Measurements from ENCODE around the gene MMRN2.
A peak's percentile ranks its signal among the peaks of the same experiment; 100 is the strongest.

The MMRN2 gene

GRCh38 chr10:86904600-86904999, 52.8 kb downstream of the MMRN2 start:
- Histone ChIP-seq H2AK5ac (ENCODE audit: low read depth, low read length) (no peak overlapping the region), H4K91ac (ENCODE audit: low read depth, low read length, poor library complexity) (no peak overlapping the region), H2AFZ (ENCODE audit: low read length) (no peak overlapping the region), H2BK120ac (ENCODE audit: low read depth, low read length) (no peak overlapping the region), H3K36me3 (replicated peaks in 1 of 2; ENCODE audit: control insufficient read depth in 2 of 2, insufficient read depth in 2 of 2, low read length in 2 of 2) (peaks cover 17 to 96% of the 10 kb centered on the region in 2 donors), H3K9ac (ENCODE audit: low read depth, low read length, poor library complexity) (no peak overlapping the region), H3K4me2 (ENCODE audit: insufficient read depth, low read length, poor library complexity, severe bottlenecking) (no peak overlapping the region), H3K18ac (ENCODE audit: low read length) (no peak overlapping the region), H2BK5ac (ENCODE audit: low read length) (no peak overlapping the region), H2BK12ac (ENCODE audit: low read length) (no peak overlapping the region), H4K8ac (ENCODE audit: low read depth, low read length) (no peak overlapping the region), H3K23ac (ENCODE audit: low read depth, low read length, poor library complexity) (no peak overlapping the region), H3K4ac (ENCODE audit: low read length) (no peak overlapping the region), H3K14ac (ENCODE audit: low read length) (no peak overlapping the region), H3K4me3 (ENCODE audit: low read length in 2 of 2) (no peak overlapping the region), H3K27ac (replicated peaks; ENCODE audit: low read length) (no peak overlapping the region), H3K27me3 (ENCODE audit: control insufficient read depth in 3 of 3, insufficient read depth in 3 of 3, low read depth in 1 of 3, low read length in 3 of 3) (no peaks in the 10 kb centered on the region), H3K79me1 (ENCODE audit: low read depth, low read length) (no peaks in the 10 kb centered on the region), H2BK15ac (ENCODE audit: low read length) (no peak overlapping the region), H3K9me3 (replicated peaks in 1 of 2; ENCODE audit: control insufficient read depth in 2 of 2, insufficient read depth in 1 of 2, low read depth in 1 of 2, low read length in 2 of 2) (peaks cover 0 to 9% of the 10 kb centered on the region in 2 donors), H3K4me1 (ENCODE audit: control insufficient read depth in 2 of 2, insufficient read depth in 1 of 2, low read depth in 1 of 2, low read length in 2 of 2) (peaks cover 0 to 2% of the 10 kb centered on the region in 2 donors)
- no peak for DNase-seq (ENCODE audit: low spot score)
- no CpG with 5 or more reads among the region's 2 CpGs for WGBS, 2 donors (ENCODE audit: extremely low coverage in 2 of 2, insufficient read length in 2 of 2, insufficient replicate concordance in 1 of 2)

GRCh38 chr10:86900955-86901354, 56.5 kb downstream of the MMRN2 start:
- H3K79me1 ChIP-seq (ENCODE audit: low read depth, low read length), result no peaks in the 10 kb centered on the region
- H2BK15ac ChIP-seq (ENCODE audit: low read length), result no peak overlapping the region
- peaks cover 0 to 7% of the 10 kb centered on the region in 2 donors for H3K9me3 ChIP-seq (replicated peaks in 1 of 2; ENCODE audit: control insufficient read depth in 2 of 2, insufficient read depth in 1 of 2, low read depth in 1 of 2, low read length in 2 of 2)
- H2BK5ac ChIP-seq (ENCODE audit: low read length), result no peak overlapping the region
- H3K18ac ChIP-seq (ENCODE audit: low read length), result no peak overlapping the region
- no peaks in the 10 kb centered on the region for H3K27me3 ChIP-seq (ENCODE audit: control insufficient read depth in 3 of 3, insufficient read depth in 3 of 3, low read depth in 1 of 3, low read length in 3 of 3)
- no peak overlapping the region for H2AK5ac ChIP-seq (ENCODE audit: low read depth, low read length)
- H4K91ac ChIP-seq (ENCODE audit: low read depth, low read length, poor library complexity), result no peak overlapping the region
- H2BK120ac ChIP-seq (ENCODE audit: low read depth, low read length), result no peak overlapping the region
- WGBS, 2 donors (ENCODE audit: extremely low coverage in 2 of 2, insufficient read length in 2 of 2, insufficient replicate concordance in 1 of 2), result no CpG with 5 or more reads among the region's 2 CpGs
- H3K4me3 ChIP-seq (ENCODE audit: low read length in 2 of 2), result no peak overlapping the region
- H3K27ac ChIP-seq (replicated peaks; ENCODE audit: low read length), result no peak overlapping the region
- H2BK12ac ChIP-seq (ENCODE audit: low read length), result no peak overlapping the region
- H3K4me2 ChIP-seq (ENCODE audit: insufficient read depth, low read length, poor library complexity, severe bottlenecking), result no peak overlapping the region
- DNase-seq (ENCODE audit: low spot score), result no peak
- H2AFZ ChIP-seq (ENCODE audit: low read length), result no peak overlapping the region
- peaks cover 4 to 6% of the 10 kb centered on the region in 2 donors for H3K4me1 ChIP-seq (ENCODE audit: control insufficient read depth in 2 of 2, insufficient read depth in 1 of 2, low read depth in 1 of 2, low read length in 2 of 2)
- peaks cover 14 to 71% of the 10 kb centered on the region in 2 donors for H3K36me3 ChIP-seq (replicated peaks in 1 of 2; ENCODE audit: control insufficient read depth in 2 of 2, insufficient read depth in 2 of 2, low read length in 2 of 2)
- H3K23ac ChIP-seq (ENCODE audit: low read depth, low read length, poor library complexity), result no peak overlapping the region
- no peak overlapping the region for H3K9ac ChIP-seq (ENCODE audit: low read depth, low read length, poor library complexity)
- no peak overlapping the region for H3K14ac ChIP-seq (ENCODE audit: low read length)
- H4K8ac ChIP-seq (ENCODE audit: low read depth, low read length), result no peak overlapping the region
- no peak overlapping the region for H3K4ac ChIP-seq (ENCODE audit: low read length)

- Histone ChIP-seq H2AFZ (ENCODE audit: low read length) (no peak overlapping the region), H4K8ac (ENCODE audit: low read depth, low read length) (no peak overlapping the region), H3K4me3 (ENCODE audit: low read length in 2 of 2) (no peak overlapping the region), H2BK15ac (ENCODE audit: low read length) (no peak overlapping the region), H3K36me3 (replicated peaks in 1 of 2; ENCODE audit: control insufficient read depth in 2 of 2, insufficient read depth in 2 of 2, low read length in 2 of 2) (peaks cover 14 to 66% of the 10 kb centered on the region in 2 donors), H3K14ac (ENCODE audit: low read length) (no peak overlapping the region), H4K91ac (ENCODE audit: low read depth, low read length, poor library complexity) (no peak overlapping the region), H3K18ac (ENCODE audit: low read length) (no peak overlapping the region), H3K9ac (ENCODE audit: low read depth, low read length, poor library complexity) (no peak overlapping the region), H3K23ac (ENCODE audit: low read depth, low read length, poor library complexity) (no peak overlapping the region), H2BK5ac (ENCODE audit: low read length) (no peak overlapping the region), H3K4me1 (ENCODE audit: control insufficient read depth in 2 of 2, insufficient read depth in 1 of 2, low read depth in 1 of 2, low read length in 2 of 2) (peaks cover 3 to 6% of the 10 kb centered on the region in 2 donors), H2BK120ac (ENCODE audit: low read depth, low read length) (no peak overlapping the region), H2AK5ac (ENCODE audit: low read depth, low read length) (no peak overlapping the region), H3K27ac (replicated peaks; ENCODE audit: low read length) (no peak overlapping the region), H3K79me1 (ENCODE audit: low read depth, low read length) (no peaks in the 10 kb centered on the region), H3K4me2 (ENCODE audit: insufficient read depth, low read length, poor library complexity, severe bottlenecking) (no peak overlapping the region), H3K4ac (ENCODE audit: low read length) (no peak overlapping the region), H3K9me3 (replicated peaks in 1 of 2; ENCODE audit: control insufficient read depth in 2 of 2, insufficient read depth in 1 of 2, low read depth in 1 of 2, low read length in 2 of 2) (no peaks in the 10 kb centered on the region), H2BK12ac (ENCODE audit: low read length) (no peak overlapping the region), H3K27me3 (ENCODE audit: control insufficient read depth in 3 of 3, insufficient read depth in 3 of 3, low read depth in 1 of 3, low read length in 3 of 3) (no peaks in the 10 kb centered on the region)
- peak; percentile 54 for DNase-seq (ENCODE audit: low spot score)
- no CpG with 5 or more reads among the region's 9 CpGs for WGBS, 2 donors (ENCODE audit: extremely low coverage in 2 of 2, insufficient read length in 2 of 2, insufficient replicate concordance in 1 of 2)
Observed at GRCh38 chr10:86899670-86900276, 57.6 kb downstream of the MMRN2 start.

- Histone ChIP-seq H3K18ac (ENCODE audit: low read length) (no peak overlapping the region), H3K79me1 (ENCODE audit: low read depth, low read length) (no peaks in the 10 kb centered on the region), H3K9me3 (replicated peaks in 1 of 2; ENCODE audit: control insufficient read depth in 2 of 2, insufficient read depth in 1 of 2, low read depth in 1 of 2, low read length in 2 of 2) (no peaks in the 10 kb centered on the region), H2BK15ac (ENCODE audit: low read length) (no peak overlapping the region), H4K91ac (ENCODE audit: low read depth, low read length, poor library complexity) (no peak overlapping the region), H3K14ac (ENCODE audit: low read length) (no peak overlapping the region), H2AFZ (ENCODE audit: low read length) (no peak overlapping the region), H4K8ac (ENCODE audit: low read depth, low read length) (no peak overlapping the region), H3K27me3 (ENCODE audit: control insufficient read depth in 3 of 3, insufficient read depth in 3 of 3, low read depth in 1 of 3, low read length in 3 of 3) (no peaks in the 10 kb centered on the region), H3K4me2 (ENCODE audit: insufficient read depth, low read length, poor library complexity, severe bottlenecking) (no peak overlapping the region), H3K4ac (ENCODE audit: low read length) (no peak overlapping the region), H2AK5ac (ENCODE audit: low read depth, low read length) (no peak overlapping the region), H3K4me1 (ENCODE audit: control insufficient read depth in 2 of 2, insufficient read depth in 1 of 2, low read depth in 1 of 2, low read length in 2 of 2) (peaks cover 3 to 6% of the 10 kb centered on the region in 2 donors), H3K23ac (ENCODE audit: low read depth, low read length, poor library complexity) (no peak overlapping the region), H3K4me3 (ENCODE audit: low read length in 2 of 2) (no peak overlapping the region), H3K9ac (ENCODE audit: low read depth, low read length, poor library complexity) (no peak overlapping the region), H3K36me3 (replicated peaks in 1 of 2; ENCODE audit: control insufficient read depth in 2 of 2, insufficient read depth in 2 of 2, low read length in 2 of 2) (peaks cover 14 to 66% of the 10 kb centered on the region in 2 donors), H2BK5ac (ENCODE audit: low read length) (no peak overlapping the region), H2BK120ac (ENCODE audit: low read depth, low read length) (no peak overlapping the region), H2BK12ac (ENCODE audit: low read length) (no peak overlapping the region), H3K27ac (replicated peaks; ENCODE audit: low read length) (peak overlapping the region; percentile 0)
- no CpG with 5 or more reads among the region's 6 CpGs for WGBS, 2 donors (ENCODE audit: extremely low coverage in 2 of 2, insufficient read length in 2 of 2, insufficient replicate concordance in 1 of 2)
- DNase-seq (ENCODE audit: low spot score), result peak; percentile 31
Observed at GRCh38 chr10:86899132-86899531, 58.3 kb downstream of the MMRN2 start.

Data from neuronal stem cell (in vitro differentiated cells).